MM.1S (cell line): ENCODE measurements around the gene MADD.

Source experiments
- DNase-seq: peaks from one replicate; pipeline ENCODE4 v3.0.0-alpha.2; 2015
- H2AFZ ChIP-seq: fragments of 300-600 bp; sonication (generic); 2 replicates; pipeline ENCODE4 v1.6.0; 2016; ENCODE audit warnings: antibody characterized with exemption, low read length
- H3F3A ChIP-seq: fragments of 300-600 bp; sonication (generic); 2 replicates; pipeline ENCODE4 v1.6.1; 2016; ENCODE audit warnings: mild to moderate bottlenecking, antibody characterized with exemption, low read length, moderate library complexity, mixed read lengths; ENCODE audit not compliant: insufficient read depth
- H3K27ac ChIP-seq: fragments of 300-600 bp; sonication (generic); 2 replicates; pipeline ENCODE4 v1.5.1; 2016; ENCODE audit warnings: mild to moderate bottlenecking, low read length
- H3K27me3 ChIP-seq: fragments of 300-600 bp; sonication (generic); replicated peaks from 2 replicates; pipeline ENCODE4 v1.6.0; 2016; ENCODE audit warnings: low read length; ENCODE audit not compliant: insufficient read depth
- H3K36me3 ChIP-seq: fragments of 300-600 bp; sonication (generic); replicated peaks from 2 replicates; pipeline ENCODE4 v1.6.1; 2016; ENCODE audit warnings: mild to moderate bottlenecking, low read length, mixed read lengths; ENCODE audit not compliant: insufficient read depth
- H3K4me1 ChIP-seq: fragments of 300-600 bp; sonication (generic); 2 replicates; pipeline ENCODE4 v1.6.1; 2016; ENCODE audit warnings: low read length, mixed read lengths
- H3K4me2 ChIP-seq: fragments of 300-600 bp; sonication (generic); 2 replicates; pipeline ENCODE4 v1.6.0; 2016; ENCODE audit warnings: low read depth, low read length
- H3K4me3 ChIP-seq: fragments of 300-600 bp; sonication (generic); 2 replicates; pipeline ENCODE4 v1.5.1; 2016; ENCODE audit warnings: low read length, mixed read lengths
- H3K79me2 ChIP-seq: fragments of 300-600 bp; sonication (generic); 2 replicates; pipeline ENCODE4 v1.6.1; 2016; ENCODE audit warnings: mixed run types, low read length, mixed read lengths
- H3K9ac ChIP-seq: fragments of 300-600 bp; sonication (generic); 2 replicates; pipeline ENCODE4 v1.6.1; 2016; ENCODE audit warnings: low read length, mixed read lengths
- H3K9me2 ChIP-seq: fragments of 300-600 bp; sonication (generic); replicated peaks from 2 replicates; pipeline ENCODE4 v1.6.1; 2016; ENCODE audit warnings: mild to moderate bottlenecking, low read length, mixed read lengths; ENCODE audit not compliant: insufficient read depth
- H3K9me3 ChIP-seq: fragments of 300-600 bp; sonication (generic); replicated peaks from 2 replicates; pipeline ENCODE4 v1.6.1; 2016; ENCODE audit warnings: mild to moderate bottlenecking, low read length, mixed read lengths; ENCODE audit not compliant: insufficient read depth
- H4K20me1 ChIP-seq: fragments of 300-600 bp; sonication (generic); 2 replicates; pipeline ENCODE4 v1.6.1; 2016; ENCODE audit warnings: mild to moderate bottlenecking, low read length, moderate library complexity, mixed read lengths; ENCODE audit not compliant: insufficient read depth
- CTCF ChIP-seq: fragments of 300-600 bp; sonication (generic); IDR thresholded peaks from 2 replicates; pipeline ENCODE4 v1.5.1; 2016; ENCODE audit warnings: antibody characterized with exemption, low read length, mixed read lengths
- EZH2 ChIP-seq: fragments of 300-600 bp; sonication (generic); optimal IDR thresholded peaks from 2 replicates; pipeline ENCODE3; 2017; ENCODE audit warnings: low read depth, mild to moderate bottlenecking, antibody characterized with exemption, low read length, mixed read lengths
- EZH2phosphoT487 ChIP-seq: fragments of 300-600 bp; sonication (generic); IDR thresholded peaks from 2 replicates; pipeline ENCODE4 v1.6.1; 2018; ENCODE audit warnings: antibody characterized with exemption, low read length

MADD gene

GRCh38 chr11:47336595-47336994, 66.7 kb downstream of the MADD start:
- H3K4me1 ChIP-seq: no peaks in the 10 kb centered on the region
- H3K4me2 ChIP-seq: no peak overlapping the region
- TF ChIP-seq EZH2phosphoT487 (no peak), CTCF (no peak)
- H4K20me1 ChIP-seq: no peaks in the 10 kb centered on the region
- no peaks in the 10 kb centered on the region for H3K9me2 ChIP-seq
- H3K9me3 ChIP-seq: no peaks in the 10 kb centered on the region
- no peaks in the 10 kb centered on the region for H3K79me2 ChIP-seq
- no peaks in the 10 kb centered on the region for H3F3A ChIP-seq
- no peaks in the 10 kb centered on the region; the same call in 1 of the 2 replicates for H3K27me3 ChIP-seq
- no peak overlapping the region for H3K9ac ChIP-seq
- DNase-seq: no peak
- no peak overlapping the region for H3K4me3 ChIP-seq
- no peak overlapping the region for H3K27ac ChIP-seq
- no peak overlapping the region for H2AFZ ChIP-seq
- H3K36me3 ChIP-seq: no peaks in the 10 kb centered on the region

GRCh38 chr11:47337229-47337924, 67.4 kb downstream of the MADD start:
- TF ChIP-seq EZH2phosphoT487 (no peak), EZH2 (no peak), CTCF (no peak)
- no peaks in the 10 kb centered on the region for H3K79me2 ChIP-seq
- no peak overlapping the region for H2AFZ ChIP-seq
- no peaks in the 10 kb centered on the region for H4K20me1 ChIP-seq
- no peaks in the 10 kb centered on the region for H3K9me2 ChIP-seq
- no peaks in the 10 kb centered on the region for H3F3A ChIP-seq
- H3K9ac ChIP-seq: no peak overlapping the region
- no peaks in the 10 kb centered on the region for H3K36me3 ChIP-seq
- H3K4me2 ChIP-seq: no peak overlapping the region
- H3K27me3 ChIP-seq: no peaks in the 10 kb centered on the region; the same call in 1 of the 2 replicates
- no peak overlapping the region for H3K4me3 ChIP-seq
- H3K4me1 ChIP-seq: no peaks in the 10 kb centered on the region
- no peak for DNase-seq
- H3K9me3 ChIP-seq: no peaks in the 10 kb centered on the region
- H3K27ac ChIP-seq: no peak overlapping the region

GRCh38 chr11:47338396-47339241, 68.7 kb downstream of the MADD start:
- Histone ChIP-seq H3K9ac (no peak overlapping the region), H3F3A (no peaks in the 10 kb centered on the region), H3K9me3 (no peaks in the 10 kb centered on the region), H4K20me1 (no peaks in the 10 kb centered on the region), H3K4me3 (no peak overlapping the region), H3K4me1 (no peaks in the 10 kb centered on the region), H3K9me2 (no peaks in the 10 kb centered on the region), H3K79me2 (no peaks in the 10 kb centered on the region), H3K27ac (no peak overlapping the region), H2AFZ (no peak overlapping the region), H3K36me3 (no peaks in the 10 kb centered on the region), H3K4me2 (no peak overlapping the region), H3K27me3 (peaks cover 4% of the 10 kb centered on the region; the same call in 1 of the 2 replicates)
- no peak for TF ChIP-seq EZH2phosphoT487
- no peak for TF ChIP-seq EZH2
- no peak for TF ChIP-seq CTCF
- no peak for DNase-seq
